ENCODE results near the gene MYO1A.
"Not testable (repeated sequence)": the region's sequence is repeated elsewhere in the genome, so short reads cannot be mapped to it uniquely, and the experiment has no call there.

The MYO1A gene

GRCh38 chr12:57025196-57025595 is 24.7 kb downstream of the MYO1A start:
- TF ChIP-seq, protein P1, sequence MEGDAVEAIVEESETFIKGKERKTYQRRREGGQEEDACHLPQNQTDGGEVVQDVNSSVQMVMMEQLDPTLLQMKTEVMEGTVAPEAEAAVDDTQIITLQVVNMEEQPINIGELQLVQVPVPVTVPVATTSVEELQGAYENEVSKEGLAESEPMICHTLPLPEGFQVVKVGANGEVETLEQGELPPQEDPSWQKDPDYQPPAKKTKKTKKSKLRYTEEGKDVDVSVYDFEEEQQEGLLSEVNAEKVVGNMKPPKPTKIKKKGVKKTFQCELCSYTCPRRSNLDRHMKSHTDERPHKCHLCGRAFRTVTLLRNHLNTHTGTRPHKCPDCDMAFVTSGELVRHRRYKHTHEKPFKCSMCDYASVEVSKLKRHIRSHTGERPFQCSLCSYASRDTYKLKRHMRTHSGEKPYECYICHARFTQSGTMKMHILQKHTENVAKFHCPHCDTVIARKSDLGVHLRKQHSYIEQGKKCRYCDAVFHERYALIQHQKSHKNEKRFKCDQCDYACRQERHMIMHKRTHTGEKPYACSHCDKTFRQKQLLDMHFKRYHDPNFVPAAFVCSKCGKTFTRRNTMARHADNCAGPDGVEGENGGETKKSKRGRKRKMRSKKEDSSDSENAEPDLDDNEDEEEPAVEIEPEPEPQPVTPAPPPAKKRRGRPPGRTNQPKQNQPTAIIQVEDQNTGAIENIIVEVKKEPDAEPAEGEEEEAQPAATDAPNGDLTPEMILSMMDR (IDR thresholded peaks at IDR 0.05; ENCODE audit: low read depth, low read length) = no peak
- H3K4me3 ChIP-seq (ENCODE audit: low read depth, low read length) = no peak overlapping the region
- peaks cover 15% of the 10 kb centered on the region for H3K4me1 ChIP-seq
- no peak for DNase-seq
- H3K9me3 ChIP-seq = no peaks in the 10 kb centered on the region
- no peaks in the 10 kb centered on the region for H3K36me3 ChIP-seq
- H3K27me3 ChIP-seq = no peaks in the 10 kb centered on the region

GRCh38 chr12:57022324-57022723 is 27.6 kb downstream of the MYO1A start:
- H3K27me3 ChIP-seq; H3K4me1 ChIP-seq; DNase-seq; H3K9me3 ChIP-seq; H3K36me3 ChIP-seq; H3K4me3 ChIP-seq (ENCODE audit: low read depth, low read length): not testable (repeated sequence)

DNA sequence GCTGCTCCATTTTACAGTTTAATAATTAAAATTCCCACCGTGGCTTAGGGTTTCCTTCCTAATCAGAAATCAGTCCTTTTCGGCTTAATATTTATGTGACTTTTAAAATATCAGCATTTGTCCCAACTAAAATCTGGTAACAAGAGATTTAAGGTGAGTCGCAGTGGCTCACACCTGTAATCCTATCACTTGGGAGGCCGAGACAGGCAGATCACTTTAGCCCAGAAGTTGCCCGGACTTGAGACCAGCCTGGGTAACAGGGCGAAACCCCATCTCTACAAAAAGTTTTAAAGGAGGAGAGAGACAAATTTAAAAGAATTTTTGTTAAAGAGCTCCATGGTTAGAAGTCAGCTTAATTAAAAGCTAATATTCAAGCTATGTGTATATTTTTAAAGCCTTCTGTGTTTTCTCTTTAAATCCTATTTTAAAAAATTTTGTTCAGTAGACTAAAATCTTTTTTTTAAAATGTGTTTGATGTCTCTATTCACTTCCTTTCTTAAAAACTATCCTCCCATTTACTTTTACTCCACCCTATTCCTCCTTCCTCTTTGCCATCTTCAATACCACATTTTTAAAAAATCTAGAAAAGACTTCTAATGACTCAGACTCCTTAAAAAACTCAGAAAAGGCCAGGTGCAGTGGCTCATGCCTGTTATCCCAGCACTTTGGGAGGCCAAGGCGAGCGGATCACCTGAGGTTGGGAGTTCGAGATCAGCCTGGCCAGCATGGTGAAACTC is 29.8 kb downstream of the MYO1A start:
- no peak for DNase-seq
- no peaks in the 10 kb centered on the region for H3K27me3 ChIP-seq
- TF ChIP-seq, protein P1 (IDR thresholded peaks at IDR 0.05; ENCODE audit: low read depth, low read length) = no peak
- H3K9me3 ChIP-seq = no peaks in the 10 kb centered on the region
- no peaks in the 10 kb centered on the region for H3K36me3 ChIP-seq
- no peaks in the 10 kb centered on the region for H3K4me1 ChIP-seq
- H3K4me3 ChIP-seq (ENCODE audit: low read depth, low read length) = no peak overlapping the region

DNA sequence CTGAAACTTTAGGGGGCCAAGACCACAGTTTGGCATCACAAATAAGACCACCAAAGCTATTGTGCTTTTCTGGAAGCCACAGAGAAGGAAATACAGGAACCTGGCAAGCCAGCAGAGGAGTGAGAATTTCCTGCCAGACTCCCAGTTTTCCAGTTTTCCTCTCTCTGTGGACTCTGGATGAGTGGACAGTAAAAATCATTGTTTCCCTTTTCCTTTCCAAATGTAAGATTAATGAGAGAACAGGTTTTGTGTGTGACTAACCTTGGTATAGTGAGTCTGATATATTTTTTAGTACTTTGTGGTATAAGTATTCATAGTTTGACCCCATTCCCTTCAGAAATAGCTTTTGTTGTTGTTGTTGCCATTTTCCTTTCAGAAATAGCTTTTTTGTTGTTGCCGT is 31.0 kb downstream of the MYO1A start:
- H3K9me3 ChIP-seq = no peaks in the 10 kb centered on the region
- no peak overlapping the region for H3K4me3 ChIP-seq (ENCODE audit: low read depth, low read length)
- no peaks in the 10 kb centered on the region for H3K36me3 ChIP-seq
- TF ChIP-seq, protein P1 (IDR thresholded peaks at IDR 0.05; ENCODE audit: low read depth, low read length) = no peak
- DNase-seq = no peak
- no peaks in the 10 kb centered on the region for H3K27me3 ChIP-seq
- no peaks in the 10 kb centered on the region for H3K4me1 ChIP-seq

DNA sequence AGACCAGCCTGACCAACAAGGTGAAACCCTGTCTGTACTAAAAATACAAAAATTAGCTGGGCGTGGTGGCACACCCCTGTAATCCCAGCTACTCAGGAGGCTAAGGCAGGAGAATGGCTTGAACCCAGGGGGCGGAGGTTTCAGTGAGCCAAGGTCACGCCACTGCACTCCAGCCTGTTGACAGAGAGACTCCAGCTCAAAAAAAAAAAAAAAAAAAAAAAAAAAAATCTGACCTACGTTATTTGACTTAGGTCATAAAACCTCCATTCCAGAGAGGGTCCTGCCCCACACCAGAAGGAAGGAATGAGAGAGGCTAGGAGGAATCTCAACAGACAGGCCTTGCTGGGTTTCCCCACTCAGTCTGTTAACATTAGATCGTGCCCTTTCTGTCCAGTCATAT is 31.6 kb downstream of the MYO1A start:
- not testable (repeated sequence) for H3K4me3 ChIP-seq (ENCODE audit: low read depth, low read length); H3K9me3 ChIP-seq; H3K36me3 ChIP-seq; H3K4me1 ChIP-seq; DNase-seq; H3K27me3 ChIP-seq

DNA sequence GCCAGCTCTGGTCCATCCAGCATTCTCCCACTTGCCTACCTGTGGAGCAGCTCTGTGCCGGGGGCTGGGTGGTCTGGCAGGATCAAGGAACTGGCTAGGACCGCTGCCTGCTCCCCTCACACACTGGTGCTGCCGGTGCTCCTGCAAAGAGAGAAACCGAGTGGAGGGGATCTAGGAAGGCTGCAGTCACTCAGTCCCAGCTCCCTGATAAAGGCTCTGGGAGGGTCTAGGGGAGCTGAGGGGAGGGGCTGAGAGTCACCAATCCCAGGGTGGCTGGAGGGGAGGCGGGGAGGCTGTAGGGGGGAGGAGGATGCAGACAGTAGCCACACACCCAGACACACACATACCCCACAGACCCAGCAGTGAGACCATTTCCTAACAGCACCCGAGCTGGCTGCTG is 33.6 kb downstream of the MYO1A start, which contains the start of gene TAC3:
TAC3 (minus strand) TSS at position 182 of the 400 bp plus-strand sequence. CDS start 732 bp downstream, outside the sequence.
- H3K4me1 ChIP-seq = no peaks in the 10 kb centered on the region
- TF ChIP-seq, protein P1 (IDR thresholded peaks at IDR 0.05; ENCODE audit: low read depth, low read length) = no peak

GRCh38 chr12:57012600-57013465 is 37.1 kb downstream of the MYO1A start:
- no peaks in the 10 kb centered on the region for H3K36me3 ChIP-seq
- no peak overlapping the region for H3K4me3 ChIP-seq (ENCODE audit: low read depth, low read length)
- no peak for DNase-seq
- no peaks in the 10 kb centered on the region for H3K27me3 ChIP-seq
- no peaks in the 10 kb centered on the region for H3K9me3 ChIP-seq
- TF ChIP-seq, protein P1 (IDR thresholded peaks at IDR 0.05; ENCODE audit: low read depth, low read length) = peak; percentile 41
- no peaks in the 10 kb centered on the region for H3K4me1 ChIP-seq

More for the DNA sequence above, 33.6 kb downstream of the MYO1A start, which contains the start of gene TAC3:
- Histone ChIP-seq H3K4me3 (ENCODE audit: low read depth, low read length) (peak within 1 kb of the TSS; percentile 19; the same call in 1 of the 2 replicates), H3K9me3 (no peaks in the 10 kb centered on the region), H3K27me3 (no peaks in the 10 kb centered on the region), H3K36me3 (no peaks in the 10 kb centered on the region)
- DNase-seq = peak; percentile 69
